ENCODE measurements around the gene FOXI1. TPM values are rescaled to one million over a fixed set of nuclear protein-coding genes. Genes with fewer than 3 reads are reported as not detected.

Gene FOXI1
- total and polyA plus RNA-seq, 2 donors (not counting 3 experiments of a cell fraction or from before 2014, with no cell fraction given): not detected

GRCh38 chr5:170121321-170121720, 15.6 kb downstream of the FOXI1 start:
- Histone ChIP-seq H3K9me3 (replicated peaks; ENCODE audit: control insufficient read depth, insufficient read depth, low read length) (no peaks in the 10 kb centered on the region), H3K4me1 (ENCODE audit: control insufficient read depth, extremely low read depth, insufficient read depth, low read length) (peaks cover 8% of the 10 kb centered on the region), H3K79me2 (ENCODE audit: control insufficient read depth, insufficient read depth, low read length) (no peaks in the 10 kb centered on the region), H3K27ac (ENCODE audit: insufficient read depth, low read depth, low read length) (no peak overlapping the region), H3K36me3 (ENCODE audit: control insufficient read depth in 2 of 2, extremely low read depth in 1 of 2, insufficient read depth in 2 of 2, low read length in 2 of 2) (no peaks in the 10 kb centered on the region), H4K20me1 (replicated peaks; ENCODE audit: control insufficient read depth, extremely low read depth, insufficient read depth, low read length) (no peaks in the 10 kb centered on the region), H3K4me3 (replicated peaks in 1 of 3; ENCODE audit: insufficient read depth in 1 of 3, low read depth in 1 of 3, low read length in 3 of 3) (no peak overlapping the region), H3K9me1 (replicated peaks; ENCODE audit: control insufficient read depth, extremely low read depth, insufficient read depth, low read length) (no peaks in the 10 kb centered on the region), H3K9ac (replicated peaks; ENCODE audit: extremely low read depth, insufficient read depth, low read length) (no peak overlapping the region), H3K4me2 (ENCODE audit: insufficient read depth, low read length) (peak overlapping the region; percentile 12), H3K27me3 (ENCODE audit: control insufficient read depth in 2 of 2, insufficient read depth in 2 of 2, low read length in 2 of 2) (no peaks in the 10 kb centered on the region), H2AFZ (ENCODE audit: low read depth, low read length) (no peak overlapping the region)
- intact Hi-C loops (cut with micrococcal nuclease) (no loop called here), dilution Hi-C loops (cut with MboI; ENCODE audit: extremely low pct_ligation_motif_present, low sequenced_read_pairs) (no loop called here)
- no peak for FAIRE-seq
- peak; percentile 77 for TF ChIP-seq FOS (IDR thresholded peaks at IDR 0.05; ENCODE audit: borderline replicate concordance, insufficient read depth, low read length)
- no peak for TF ChIP-seq POLR2AphosphoS5 (IDR thresholded peaks at IDR 0.05; ENCODE audit: insufficient read depth, low read depth, low read length)
- POLR2A ChIA-PET: no interaction called here
- DNase-seq (ENCODE audit: low read depth, low spot score): peak; percentile 29
- no TSS peak for BruUV-seq (replicated peaks)
- CTCF ChIA-PET: interaction anchor here (1.8 to 3.4 kb wide), 2 partner anchors 10 to 95 kb away, joined by 5 to 15 read pairs; no protein-coding TSS in a partner anchor

GRCh38 chr5:170126061-170126460, 20.4 kb downstream of the FOXI1 start:
- no peaks in the 10 kb centered on the region for H3K9me3 ChIP-seq (replicated peaks; ENCODE audit: control insufficient read depth, insufficient read depth, low read length)
- BruUV-seq (replicated peaks): no TSS peak
- POLR2A ChIA-PET: no interaction called here
- no peak for DNase-seq (ENCODE audit: low read depth, low spot score)
- H3K9ac ChIP-seq (replicated peaks; ENCODE audit: extremely low read depth, insufficient read depth, low read length): no peak overlapping the region
- peaks cover 6% of the 10 kb centered on the region for H3K4me1 ChIP-seq (ENCODE audit: control insufficient read depth, extremely low read depth, insufficient read depth, low read length)
- dilution Hi-C loops (cut with MboI; ENCODE audit: extremely low pct_ligation_motif_present, low sequenced_read_pairs): no loop called here
- no peak for FAIRE-seq
- H4K20me1 ChIP-seq (replicated peaks; ENCODE audit: control insufficient read depth, extremely low read depth, insufficient read depth, low read length): no peaks in the 10 kb centered on the region
- H3K27ac ChIP-seq (ENCODE audit: insufficient read depth, low read depth, low read length): no peak overlapping the region
- H3K36me3 ChIP-seq (ENCODE audit: control insufficient read depth in 2 of 2, extremely low read depth in 1 of 2, insufficient read depth in 2 of 2, low read length in 2 of 2): no peaks in the 10 kb centered on the region
- no peaks in the 10 kb centered on the region for H3K27me3 ChIP-seq (ENCODE audit: control insufficient read depth in 2 of 2, insufficient read depth in 2 of 2, low read length in 2 of 2)
- CTCF ChIA-PET: no interaction called here
- no peak overlapping the region for H2AFZ ChIP-seq (ENCODE audit: low read depth, low read length)
- TF ChIP-seq POLR2AphosphoS5 (IDR thresholded peaks at IDR 0.05; ENCODE audit: insufficient read depth, low read depth, low read length): no peak
- TF ChIP-seq POLR2A (IDR thresholded peaks at IDR 0.05; ENCODE audit: low read depth, low read length): no peak
- TF ChIP-seq FOS (IDR thresholded peaks at IDR 0.05; ENCODE audit: borderline replicate concordance, insufficient read depth, low read length): no peak
- TF ChIP-seq GATA2 (IDR thresholded peaks at IDR 0.05; ENCODE audit: insufficient read depth, insufficient read length, low read depth, low read length): no peak
- TF ChIP-seq MYC (IDR thresholded peaks at IDR 0.05; ENCODE audit: low read depth, low read length): no peak
- no peak for TF ChIP-seq MAX (IDR thresholded peaks at IDR 0.05; ENCODE audit: insufficient read depth, insufficient read length)
- no peak for TF ChIP-seq CTCF (IDR thresholded peaks at IDR 0.05; ENCODE audit: extremely low read depth in 1 of 2, insufficient read depth in 1 of 2, low read depth in 1 of 2, low read length in 2 of 2)
- TF ChIP-seq JUN (IDR thresholded peaks at IDR 0.05; ENCODE audit: borderline replicate concordance, insufficient read depth, insufficient read length, low read depth): no peak
- no peak for TF ChIP-seq EZH2 (IDR thresholded peaks at IDR 0.05; ENCODE audit: borderline replicate concordance, low read depth, low read length, severe bottlenecking)
- H3K79me2 ChIP-seq (ENCODE audit: control insufficient read depth, insufficient read depth, low read length): no peaks in the 10 kb centered on the region
- no peak overlapping the region for H3K4me3 ChIP-seq (replicated peaks in 1 of 3; ENCODE audit: insufficient read depth in 1 of 3, low read depth in 1 of 3, low read length in 3 of 3)
- no peaks in the 10 kb centered on the region for H3K9me1 ChIP-seq (replicated peaks; ENCODE audit: control insufficient read depth, extremely low read depth, insufficient read depth, low read length)
- intact Hi-C loops (cut with micrococcal nuclease): no loop called here
- no peak overlapping the region for H3K4me2 ChIP-seq (ENCODE audit: insufficient read depth, low read length)
